Keratinocyte (primary cell): ENCODE data around the gene SLC25A39.

ENCODE experiments used
- EZH2 ChIP-seq: IDR thresholded peaks from one replicate; pipeline ENCODE4 v1.6.1; 2012; ENCODE audit warnings: inconsistent platforms, mild to moderate bottlenecking, low read length, moderate library complexity
- TF ChIP-seq, protein P1 (sequence below), 3 experiments: IDR thresholded peaks in 1 of 3; conservative IDR thresholded peaks in 1 of 3; optimal IDR thresholded peaks in 1 of 3; 2 replicates in 2 of 3; 3 replicates in 1 of 3; pipeline versions ENCODE3 to v1.5.1; 2011; ENCODE audit warnings: low read length in 3 of 3, mild to moderate bottlenecking in 3 of 3, moderate library complexity in 2 of 3, control low read depth in 1 of 3, inconsistent platforms in 1 of 3; ENCODE audit not compliant: insufficient read depth in 2 of 3; ENCODE audit errors: extremely low read depth in 1 of 3

GRCh38 chr17:44360144-44360533, 35.5 kb upstream of the SLC25A39 start:
- TF ChIP-seq, protein P1, sequence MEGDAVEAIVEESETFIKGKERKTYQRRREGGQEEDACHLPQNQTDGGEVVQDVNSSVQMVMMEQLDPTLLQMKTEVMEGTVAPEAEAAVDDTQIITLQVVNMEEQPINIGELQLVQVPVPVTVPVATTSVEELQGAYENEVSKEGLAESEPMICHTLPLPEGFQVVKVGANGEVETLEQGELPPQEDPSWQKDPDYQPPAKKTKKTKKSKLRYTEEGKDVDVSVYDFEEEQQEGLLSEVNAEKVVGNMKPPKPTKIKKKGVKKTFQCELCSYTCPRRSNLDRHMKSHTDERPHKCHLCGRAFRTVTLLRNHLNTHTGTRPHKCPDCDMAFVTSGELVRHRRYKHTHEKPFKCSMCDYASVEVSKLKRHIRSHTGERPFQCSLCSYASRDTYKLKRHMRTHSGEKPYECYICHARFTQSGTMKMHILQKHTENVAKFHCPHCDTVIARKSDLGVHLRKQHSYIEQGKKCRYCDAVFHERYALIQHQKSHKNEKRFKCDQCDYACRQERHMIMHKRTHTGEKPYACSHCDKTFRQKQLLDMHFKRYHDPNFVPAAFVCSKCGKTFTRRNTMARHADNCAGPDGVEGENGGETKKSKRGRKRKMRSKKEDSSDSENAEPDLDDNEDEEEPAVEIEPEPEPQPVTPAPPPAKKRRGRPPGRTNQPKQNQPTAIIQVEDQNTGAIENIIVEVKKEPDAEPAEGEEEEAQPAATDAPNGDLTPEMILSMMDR (optimal IDR thresholded peaks at IDR 0.05 in 1 of 3, IDR thresholded peaks at IDR 0.05 in 1 of 3, conservative IDR thresholded peaks at IDR 0.05 in 1 of 3; ENCODE audit: extremely low read depth in 1 of 3, insufficient read depth in 2 of 3, low read length in 3 of 3), result no peak
- TF ChIP-seq EZH2, result no peak
